ENCODE results near the gene RNF144A. TPM values are rescaled to one million over a fixed set of nuclear protein-coding genes. Genes with fewer than 3 reads are reported as not detected.

RNF144A gene
- total RNA-seq, 1 experiment from 2014 or later: 13.6 TPM

GRCh38 chr2:6946722-6947121 is 29.5 kb downstream of the RNF144A start:
- ATAC-seq: no peak
- no peaks in the 10 kb centered on the region for H3K27me3 Mint-ChIP-seq (ENCODE audit: low read depth)
- no peak overlapping the region for H3K27ac Mint-ChIP-seq
- ChIA-PET POLR2A (no interaction called here), CTCF (no interaction called here)
- H3K4me3 Mint-ChIP-seq: no peak overlapping the region
- TF ChIP-seq TEAD1 (CRISPR knock-in tag; IDR thresholded peaks at IDR 0.05) (no peak), JUN (CRISPR knock-in tag; IDR thresholded peaks at IDR 0.05) (no peak), ATF2 (CRISPR knock-in tag; IDR thresholded peaks at IDR 0.05; ENCODE audit: borderline replicate concordance, low read depth) (no peak), ETV6 (CRISPR knock-in tag; IDR thresholded peaks at IDR 0.05) (no peak), GRHL2 (CRISPR knock-in tag; IDR thresholded peaks at IDR 0.05; ENCODE audit: insufficient replicate concordance, severe bottlenecking) (no peak), FOXK1 (CRISPR knock-in tag; IDR thresholded peaks at IDR 0.05) (no peak)
- TF ChIP-seq, protein P1, sequence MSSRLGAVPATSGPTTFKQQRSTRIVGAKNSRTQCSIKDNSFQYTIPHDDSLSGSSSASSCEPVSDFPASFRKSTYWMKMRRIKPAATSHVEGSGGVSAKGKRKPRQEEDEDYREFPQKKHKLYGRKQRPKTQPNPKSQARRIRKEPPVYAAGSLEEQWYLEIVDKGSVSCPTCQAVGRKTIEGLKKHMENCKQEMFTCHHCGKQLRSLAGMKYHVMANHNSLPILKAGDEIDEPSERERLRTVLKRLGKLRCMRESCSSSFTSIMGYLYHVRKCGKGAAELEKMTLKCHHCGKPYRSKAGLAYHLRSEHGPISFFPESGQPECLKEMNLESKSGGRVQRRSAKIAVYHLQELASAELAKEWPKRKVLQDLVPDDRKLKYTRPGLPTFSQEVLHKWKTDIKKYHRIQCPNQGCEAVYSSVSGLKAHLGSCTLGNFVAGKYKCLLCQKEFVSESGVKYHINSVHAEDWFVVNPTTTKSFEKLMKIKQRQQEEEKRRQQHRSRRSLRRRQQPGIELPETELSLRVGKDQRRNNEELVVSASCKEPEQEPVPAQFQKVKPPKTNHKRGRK (CRISPR knock-in tag; IDR thresholded peaks at IDR 0.05; ENCODE audit: borderline replicate concordance): no peak
- TF ChIP-seq, protein P2, sequence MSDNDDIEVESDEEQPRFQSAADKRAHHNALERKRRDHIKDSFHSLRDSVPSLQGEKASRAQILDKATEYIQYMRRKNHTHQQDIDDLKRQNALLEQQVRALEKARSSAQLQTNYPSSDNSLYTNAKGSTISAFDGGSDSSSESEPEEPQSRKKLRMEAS (CRISPR knock-in tag; IDR thresholded peaks at IDR 0.05): no peak
- H3K9me3 Mint-ChIP-seq: no peaks in the 10 kb centered on the region
- no peak for DNase-seq (ENCODE audit: low spot score)
- H3K36me3 Mint-ChIP-seq: peaks cover 14% of the 10 kb centered on the region
- 0 out of 2 replicates have a peak, but pooled peaks cover 6% of the 10 kb centered on the region for H3K4me1 Mint-ChIP-seq

DNA sequence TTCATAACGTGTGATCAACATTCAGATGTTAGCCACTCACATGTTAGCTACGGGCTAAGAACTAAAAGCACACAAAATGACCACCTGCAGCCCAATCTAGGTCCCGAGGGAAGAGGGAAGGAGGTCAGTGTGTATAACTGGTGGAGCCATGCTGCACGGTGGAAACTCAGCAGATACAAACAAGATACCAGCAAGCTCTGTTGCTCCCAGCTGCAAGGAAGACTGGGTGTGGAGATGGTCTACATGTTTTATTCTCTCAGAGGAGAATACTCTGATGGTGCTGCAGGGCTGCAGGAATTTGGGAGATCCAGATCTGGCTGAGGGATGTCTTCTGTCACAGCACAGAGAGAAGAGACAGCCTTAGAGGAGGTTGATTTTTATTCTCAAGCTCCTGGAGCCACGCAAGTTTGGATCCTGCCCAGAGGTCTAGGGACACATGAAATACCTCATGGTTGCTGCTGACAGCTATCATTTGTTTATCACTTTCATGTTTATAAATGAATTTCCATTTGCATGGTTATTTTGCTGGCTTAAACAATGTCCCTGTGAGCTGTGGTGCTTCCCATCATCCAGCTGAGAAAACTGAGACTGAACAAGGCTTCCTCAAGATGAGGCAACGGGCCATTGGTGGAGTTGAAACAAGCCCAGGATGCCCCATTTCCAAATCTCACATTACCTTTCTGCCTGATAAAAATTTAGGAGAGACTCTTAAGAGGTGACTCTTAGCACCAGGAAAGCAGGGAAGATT is 30.9 kb downstream of the RNF144A start:
- 0 out of 2 replicates have a peak, but pooled peaks cover 6% of the 10 kb centered on the region for H3K4me1 Mint-ChIP-seq
- H3K4me3 Mint-ChIP-seq: no peak overlapping the region
- no peaks in the 10 kb centered on the region for H3K27me3 Mint-ChIP-seq (ENCODE audit: low read depth)
- TF ChIP-seq, protein P3, sequence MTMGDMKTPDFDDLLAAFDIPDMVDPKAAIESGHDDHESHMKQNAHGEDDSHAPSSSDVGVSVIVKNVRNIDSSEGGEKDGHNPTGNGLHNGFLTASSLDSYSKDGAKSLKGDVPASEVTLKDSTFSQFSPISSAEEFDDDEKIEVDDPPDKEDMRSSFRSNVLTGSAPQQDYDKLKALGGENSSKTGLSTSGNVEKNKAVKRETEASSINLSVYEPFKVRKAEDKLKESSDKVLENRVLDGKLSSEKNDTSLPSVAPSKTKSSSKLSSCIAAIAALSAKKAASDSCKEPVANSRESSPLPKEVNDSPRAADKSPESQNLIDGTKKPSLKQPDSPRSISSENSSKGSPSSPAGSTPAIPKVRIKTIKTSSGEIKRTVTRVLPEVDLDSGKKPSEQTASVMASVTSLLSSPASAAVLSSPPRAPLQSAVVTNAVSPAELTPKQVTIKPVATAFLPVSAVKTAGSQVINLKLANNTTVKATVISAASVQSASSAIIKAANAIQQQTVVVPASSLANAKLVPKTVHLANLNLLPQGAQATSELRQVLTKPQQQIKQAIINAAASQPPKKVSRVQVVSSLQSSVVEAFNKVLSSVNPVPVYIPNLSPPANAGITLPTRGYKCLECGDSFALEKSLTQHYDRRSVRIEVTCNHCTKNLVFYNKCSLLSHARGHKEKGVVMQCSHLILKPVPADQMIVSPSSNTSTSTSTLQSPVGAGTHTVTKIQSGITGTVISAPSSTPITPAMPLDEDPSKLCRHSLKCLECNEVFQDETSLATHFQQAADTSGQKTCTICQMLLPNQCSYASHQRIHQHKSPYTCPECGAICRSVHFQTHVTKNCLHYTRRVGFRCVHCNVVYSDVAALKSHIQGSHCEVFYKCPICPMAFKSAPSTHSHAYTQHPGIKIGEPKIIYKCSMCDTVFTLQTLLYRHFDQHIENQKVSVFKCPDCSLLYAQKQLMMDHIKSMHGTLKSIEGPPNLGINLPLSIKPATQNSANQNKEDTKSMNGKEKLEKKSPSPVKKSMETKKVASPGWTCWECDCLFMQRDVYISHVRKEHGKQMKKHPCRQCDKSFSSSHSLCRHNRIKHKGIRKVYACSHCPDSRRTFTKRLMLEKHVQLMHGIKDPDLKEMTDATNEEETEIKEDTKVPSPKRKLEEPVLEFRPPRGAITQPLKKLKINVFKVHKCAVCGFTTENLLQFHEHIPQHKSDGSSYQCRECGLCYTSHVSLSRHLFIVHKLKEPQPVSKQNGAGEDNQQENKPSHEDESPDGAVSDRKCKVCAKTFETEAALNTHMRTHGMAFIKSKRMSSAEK (CRISPR knock-in tag; IDR thresholded peaks at IDR 0.05; ENCODE audit: borderline replicate concordance): no peak
- TF ChIP-seq ZNF425 (CRISPR knock-in tag; conservative IDR thresholded peaks at IDR 0.05) (no peak), MXD4 (CRISPR knock-in tag; IDR thresholded peaks at IDR 0.05; ENCODE audit: borderline replicate concordance) (no peak), ZNF281 (CRISPR knock-in tag; IDR thresholded peaks at IDR 0.05) (no peak), SMAD3 (CRISPR knock-in tag; IDR thresholded peaks at IDR 0.05; ENCODE audit: borderline replicate concordance) (no peak), USF2 (CRISPR knock-in tag; IDR thresholded peaks at IDR 0.05) (no peak)
- ATAC-seq (no peak), DNase-seq (ENCODE audit: low spot score) (no peak)
- ChIA-PET POLR2A (no interaction called here), CTCF (interaction anchor here (0.6 kb wide), 1 partner anchor 10 kb away, joined by 3 read pairs; no protein-coding TSS in a partner anchor)
- H3K36me3 Mint-ChIP-seq: peaks cover 4% of the 10 kb centered on the region
- no peaks in the 10 kb centered on the region for H3K9me3 Mint-ChIP-seq
- no peak overlapping the region for H3K27ac Mint-ChIP-seq
